Measurements from ENCODE around the gene COPZ2. TPM values are rescaled to one million over a fixed set of nuclear protein-coding genes. Genes with fewer than 3 reads are reported as not detected.
"Not testable (repeated sequence)": the region's sequence is repeated elsewhere in the genome, so short reads cannot be mapped to it uniquely, and the experiment has no call there.

Gene COPZ2
- total RNA-seq, 4 donors from 2014 or later, result 58.1 to 73.9 (median 64.1) TPM

GRCh38 chr17:48037838-48038323, 284 bp upstream of the COPZ2 start:
- intact Hi-C loops (cut with DNase I), result no loop called here
- Histone ChIP-seq H3K4me1 (peaks cover 11 to 18% (median 16%) of the 10 kb centered on the region in 4 donors), H3K27ac (replicated peaks in 1 of 4) (peak overlapping the region; percentile 78 to 87 (median 86)), H3K36me3 (peaks cover 0 to 5% (median 0%) of the 10 kb centered on the region in 4 donors), H3K4me3 (peak overlapping the region; percentile 71 to 79 (median 76)), H3K9me3 (no peaks in the 10 kb centered on the region), H3K27me3 (no peaks in the 10 kb centered on the region)
- DNase-seq (ENCODE audit: extremely low spot score), result no peak
- 34% methylated on average over 4 of the region's 19 CpGs for WGBS
- no peak for TF ChIP-seq POLR2AphosphoS5 (IDR thresholded peaks at IDR 0.05)
- TF ChIP-seq CTCF (IDR thresholded peaks at IDR 0.05), result no peak
- TF ChIP-seq POLR2A (IDR thresholded peaks at IDR 0.05; ENCODE audit: low read depth), result no peak
- no peak for TF ChIP-seq EP300 (IDR thresholded peaks at IDR 0.05)

GRCh38 chr17:48036693-48037035, 933 bp downstream of the COPZ2 start:
- H3K4me3 ChIP-seq, result peak overlapping the region; percentile 71 to 79 (median 76)
- H3K27ac ChIP-seq (replicated peaks in 1 of 4), result peak overlapping the region; percentile 78 to 87 (median 86)

GRCh38 chr17:48034734-48035133, 2.9 kb downstream of the COPZ2 start:
- H3K9me3 ChIP-seq; H3K4me3 ChIP-seq; H3K27ac ChIP-seq (replicated peaks in 1 of 4); H3K36me3 ChIP-seq; intact Hi-C loops (cut with DNase I); DNase-seq (ENCODE audit: extremely low spot score); H3K27me3 ChIP-seq: not testable (repeated sequence)
- WGBS, result 87% methylated on average over 12 of the region's 12 CpGs
- peaks cover 17 to 29% (median 25%) of the 10 kb centered on the region in 4 donors for H3K4me1 ChIP-seq

More at GRCh38 chr17:48036693-48037035, 933 bp downstream of the COPZ2 start:
- Histone ChIP-seq H3K4me1 (peaks cover 11 to 18% (median 16%) of the 10 kb centered on the region in 4 donors), H3K36me3 (peaks cover 0 to 10% (median 2%) of the 10 kb centered on the region in 4 donors), H3K27me3 (no peaks in the 10 kb centered on the region), H3K9me3 (no peaks in the 10 kb centered on the region)
- WGBS, result 60% methylated on average over 3 of the region's 6 CpGs
- intact Hi-C loops (cut with DNase I), result no loop called here
- no peak for DNase-seq (ENCODE audit: extremely low spot score)
- TF ChIP-seq EP300 (IDR thresholded peaks at IDR 0.05) (no peak), POLR2AphosphoS5 (IDR thresholded peaks at IDR 0.05) (no peak), CTCF (IDR thresholded peaks at IDR 0.05) (no peak), POLR2A (IDR thresholded peaks at IDR 0.05; ENCODE audit: low read depth) (no peak)

- 79% methylated on average over 5 of the region's 6 CpGs for WGBS
- Histone ChIP-seq H3K4me3 (no peak overlapping the region), H3K9me3 (no peaks in the 10 kb centered on the region), H3K27ac (replicated peaks in 1 of 4) (no peak overlapping the region), H3K4me1 (peaks cover 14 to 20% (median 16%) of the 10 kb centered on the region in 4 donors), H3K27me3 (no peaks in the 10 kb centered on the region), H3K36me3 (peaks cover 0 to 10% (median 2%) of the 10 kb centered on the region in 4 donors)
- TF ChIP-seq POLR2A (IDR thresholded peaks at IDR 0.05; ENCODE audit: low read depth), result no peak
- no peak for TF ChIP-seq POLR2AphosphoS5 (IDR thresholded peaks at IDR 0.05)
- no peak for TF ChIP-seq EP300 (IDR thresholded peaks at IDR 0.05)
- no peak for TF ChIP-seq CTCF (IDR thresholded peaks at IDR 0.05)
- intact Hi-C loops (cut with DNase I), result no loop called here
- no peak for DNase-seq (ENCODE audit: extremely low spot score)
Measured at GRCh38 chr17:48031966-48032365, 5.6 kb downstream of the COPZ2 start.

GRCh38 chr17:48030531-48030930, 7.1 kb downstream of the COPZ2 start:
- no peak for TF ChIP-seq POLR2A (IDR thresholded peaks at IDR 0.05; ENCODE audit: low read depth)
- no peak for TF ChIP-seq CTCF (IDR thresholded peaks at IDR 0.05)
- TF ChIP-seq EP300 (IDR thresholded peaks at IDR 0.05), result no peak
- TF ChIP-seq POLR2AphosphoS5 (IDR thresholded peaks at IDR 0.05), result no peak
- 21% methylated on average over 5 of the region's 5 CpGs for WGBS
- H3K4me3 ChIP-seq, result no peak overlapping the region
- intact Hi-C loops (cut with DNase I), result no loop called here
- H3K36me3 ChIP-seq, result peaks cover 0 to 10% (median 2%) of the 10 kb centered on the region in 4 donors
- H3K27ac ChIP-seq (replicated peaks in 1 of 4), result peak overlapping the region in 3 of 4 donors; percentile 20 to 34 (median 30)
- H3K4me1 ChIP-seq, result peaks cover 23 to 27% (median 24%) of the 10 kb centered on the region in 4 donors
- no peaks in the 10 kb centered on the region for H3K9me3 ChIP-seq
- no peak for DNase-seq (ENCODE audit: extremely low spot score)
- H3K27me3 ChIP-seq, result no peaks in the 10 kb centered on the region
